Daoy (cell line): ENCODE results near the gene GPRC5C. TPM values are rescaled to one million over a fixed set of nuclear protein-coding genes. Genes with fewer than 3 reads are reported as not detected.
A peak's percentile ranks its signal among the peaks of the same experiment; 100 is the strongest.

ENCODE experiments used
- DNase-seq: peaks from one replicate; pipeline ENCODE4 v3.0.0-alpha.2; 2015; ENCODE audit warnings: low read depth
- total RNA-seq: library from RNA; depleted of rRNA; stranded (reverse); fragments of >200 nt; shearing (Covaris generic); gene quantifications from 2 replicates; pipeline ENCODE4 v1.2.3, GENCODE V29; 2014

Gene GPRC5C
- total RNA-seq, 1 experiment from 2014 or later: 39.3 TPM

GRCh38 chr17:74433421-74434121 is 1.7 kb downstream of the GPRC5C start:
- peak; percentile 73 for DNase-seq

DNA sequence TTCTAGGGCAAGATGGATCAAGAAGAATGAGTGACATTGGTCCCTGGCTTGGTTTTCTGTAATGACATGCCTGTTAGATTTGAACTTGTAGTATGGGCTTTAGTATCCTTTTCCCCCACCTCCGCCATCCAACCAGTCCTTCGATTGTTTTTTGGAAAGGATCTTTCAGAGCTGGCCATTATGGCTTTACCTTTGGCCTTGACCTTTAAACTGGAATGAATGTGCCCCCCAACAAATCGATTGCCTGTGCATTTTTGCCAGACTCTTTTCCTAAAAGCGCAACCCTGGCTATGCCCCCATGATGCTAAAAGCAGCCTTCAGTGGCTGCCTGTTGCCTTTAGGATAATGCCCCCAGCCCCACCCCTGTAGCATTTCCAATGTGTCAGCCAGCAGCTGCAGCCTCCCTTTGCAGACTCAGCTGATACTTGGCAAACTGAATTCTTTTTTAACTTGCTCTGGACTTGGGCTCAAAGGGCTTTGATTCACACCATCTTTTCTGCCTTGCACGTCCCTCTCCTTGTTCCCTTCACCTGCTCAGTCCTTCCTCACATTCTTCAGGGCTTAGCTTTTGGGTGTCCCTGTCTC is 4.0 kb downstream of the GPRC5C start:
- no peak for DNase-seq

DNA sequence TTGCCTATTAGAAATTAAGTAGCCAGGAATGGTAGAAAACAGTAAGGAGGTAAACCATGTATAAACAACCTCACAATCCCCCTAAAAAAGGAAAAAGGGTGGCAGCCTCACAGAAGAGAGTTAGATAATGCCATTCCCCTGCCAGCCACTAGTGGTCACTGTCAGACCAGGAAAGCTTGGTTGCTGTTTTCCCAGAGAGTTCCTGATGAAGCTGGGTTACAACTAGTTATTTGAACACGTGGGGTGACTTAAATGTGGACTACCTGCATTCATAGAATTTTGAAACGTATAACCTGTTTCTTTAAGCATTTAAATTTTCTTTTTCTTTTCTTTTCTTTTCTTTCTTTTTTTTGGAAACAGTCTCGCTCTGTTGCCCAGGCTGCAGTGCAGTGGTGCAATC is 5.8 kb downstream of the GPRC5C start:
- DNase-seq: no peak

- DNase-seq: no peak
Observed at GRCh38 chr17:74439691-74440567, 8.0 kb downstream of the GPRC5C start.

GRCh38 chr17:74441537-74441936 is 9.6 kb downstream of the GPRC5C start:
- no peak for DNase-seq

GRCh38 chr17:74442291-74442669 is 10.4 kb downstream of the GPRC5C start:
- no peak for DNase-seq

DNA sequence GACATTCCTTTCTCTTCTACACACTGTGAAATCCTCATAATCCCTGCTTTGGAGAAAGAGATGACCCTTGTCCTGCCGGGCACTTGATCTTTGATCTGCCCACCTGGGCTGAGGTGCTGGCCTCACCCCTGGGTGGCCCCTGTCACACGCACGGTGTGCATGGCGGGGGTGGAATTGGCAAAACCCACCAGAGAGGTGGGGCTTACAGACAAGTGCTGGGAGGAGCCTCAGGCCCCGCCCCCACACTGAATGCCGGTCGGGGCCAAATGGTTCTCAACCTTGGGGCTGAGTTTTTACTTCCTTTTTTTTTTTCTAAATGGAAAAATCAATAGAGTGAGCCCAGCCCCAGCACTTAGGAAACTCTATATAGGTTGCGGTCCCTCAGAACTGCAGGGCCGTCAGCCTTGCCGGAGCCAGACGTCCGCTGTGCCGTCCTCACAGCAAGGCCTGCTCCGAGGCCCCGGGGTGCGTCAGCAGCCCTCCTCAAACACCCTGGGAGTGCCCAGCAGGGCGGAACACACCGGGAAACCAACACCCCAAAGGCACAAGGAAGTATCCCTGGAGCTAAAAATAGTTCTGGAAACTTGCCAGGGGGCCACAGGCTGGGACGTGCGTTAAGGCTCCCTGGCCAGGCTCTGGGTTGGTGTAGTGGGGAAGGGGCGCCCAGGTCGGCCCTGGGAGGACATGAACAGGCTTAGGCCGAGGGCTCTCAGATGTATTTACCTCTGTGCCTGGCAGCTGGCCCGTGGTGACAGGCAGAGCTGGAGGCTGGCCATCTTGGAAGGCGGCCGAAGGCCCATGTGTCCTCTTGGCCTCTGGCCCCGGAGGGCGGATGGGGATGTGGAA is 11.0 kb downstream of the GPRC5C start:
- peak; percentile 67 for DNase-seq

- no peak for DNase-seq
Observed at GRCh38 chr17:74443516-74444296, 11.8 kb downstream of the GPRC5C start.

- no peak for DNase-seq
Observed at GRCh38 chr17:74444406-74444805, 12.5 kb downstream of the GPRC5C start.

DNA sequence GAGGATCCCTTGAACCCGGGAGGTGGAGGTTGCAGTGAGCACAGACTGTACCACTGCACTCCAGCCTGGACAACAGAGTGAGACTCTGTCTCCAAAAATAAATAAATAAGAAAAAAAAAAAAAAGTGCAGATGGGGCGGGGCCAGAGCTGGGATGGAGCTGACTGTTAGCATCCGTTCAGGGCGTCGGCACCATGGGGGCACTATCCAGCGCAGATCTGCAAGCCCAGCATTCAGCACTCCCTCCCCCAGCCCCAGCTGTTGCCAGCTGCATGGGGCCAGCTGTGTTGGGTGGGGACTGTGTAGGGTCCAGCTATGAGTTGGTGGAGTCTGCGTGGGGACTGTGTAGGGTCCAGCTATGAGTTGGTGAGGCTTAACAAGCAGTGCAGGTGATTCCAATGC is 13.3 kb downstream of the GPRC5C start:
- no peak for DNase-seq

GRCh38 chr17:74446551-74447500 is 14.9 kb downstream of the GPRC5C start:
- peak; percentile 33 for DNase-seq

DNA sequence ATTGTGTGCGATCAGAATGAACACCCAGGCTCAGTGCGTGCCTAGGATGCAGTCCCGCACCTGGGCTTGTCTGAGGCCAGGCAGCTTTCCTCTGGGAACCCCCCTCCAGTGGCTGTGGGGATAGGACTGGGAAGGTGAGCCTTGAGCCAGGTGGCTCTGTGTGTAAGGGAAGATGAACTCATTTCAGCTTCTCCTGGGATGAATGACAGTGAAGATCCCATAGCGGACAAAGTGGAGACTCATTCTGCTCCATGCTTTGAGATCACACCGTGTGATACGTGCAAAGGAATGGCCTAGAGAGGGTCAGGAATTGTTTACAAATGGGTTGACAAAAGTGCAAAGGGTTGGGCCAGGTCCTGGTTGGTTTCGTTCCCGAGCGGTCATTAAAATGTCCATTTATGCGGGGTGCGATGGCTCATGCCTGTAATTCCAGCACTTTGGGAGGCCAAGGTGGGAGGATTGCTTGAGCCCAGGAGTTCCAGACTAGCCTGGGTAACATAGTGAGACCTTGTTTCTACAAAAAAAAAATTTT is 15.8 kb downstream of the GPRC5C start:
- DNase-seq: no peak

DNA sequence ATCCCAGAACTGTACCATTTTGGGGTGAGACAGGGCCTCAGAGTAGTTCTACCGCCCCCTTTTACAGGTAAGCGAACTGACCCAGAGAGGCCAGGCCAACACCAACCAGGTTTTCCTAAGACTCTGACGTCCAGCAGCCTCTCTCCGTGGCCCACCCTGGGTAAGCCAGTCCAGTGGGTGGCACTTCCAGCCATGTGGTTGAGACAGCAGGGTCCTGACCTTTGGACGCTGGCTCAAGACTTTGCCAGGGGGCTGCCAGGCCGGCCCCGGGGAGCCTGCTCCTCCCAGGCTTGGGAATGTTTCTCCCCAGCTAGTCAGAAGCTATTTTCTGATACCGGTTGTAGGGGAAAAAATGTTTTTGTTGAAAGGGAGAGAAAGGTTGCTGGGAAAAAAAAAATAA is 16.9 kb downstream of the GPRC5C start:
- no peak for DNase-seq

DNA sequence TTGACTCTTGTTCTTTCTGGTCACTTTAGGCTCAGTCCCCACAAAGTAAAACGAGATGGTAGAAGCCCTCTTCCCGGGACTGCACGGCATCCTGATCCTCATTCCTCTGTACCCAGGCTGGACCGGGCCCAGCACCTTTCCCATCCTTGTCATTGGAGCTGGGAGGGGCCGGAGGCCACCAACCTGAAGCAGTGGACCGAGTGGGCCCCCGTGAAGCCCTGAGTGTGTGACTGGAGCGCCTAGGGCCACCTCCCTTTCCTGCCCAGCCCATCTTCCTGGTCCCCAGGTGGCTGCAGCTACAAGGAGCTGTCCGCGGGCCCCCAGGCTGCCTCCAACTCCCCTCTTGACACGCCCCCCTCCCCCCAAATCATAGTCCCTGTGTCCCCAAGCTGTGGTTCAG is 17.4 kb downstream of the GPRC5C start:
- no peak for DNase-seq

DNA sequence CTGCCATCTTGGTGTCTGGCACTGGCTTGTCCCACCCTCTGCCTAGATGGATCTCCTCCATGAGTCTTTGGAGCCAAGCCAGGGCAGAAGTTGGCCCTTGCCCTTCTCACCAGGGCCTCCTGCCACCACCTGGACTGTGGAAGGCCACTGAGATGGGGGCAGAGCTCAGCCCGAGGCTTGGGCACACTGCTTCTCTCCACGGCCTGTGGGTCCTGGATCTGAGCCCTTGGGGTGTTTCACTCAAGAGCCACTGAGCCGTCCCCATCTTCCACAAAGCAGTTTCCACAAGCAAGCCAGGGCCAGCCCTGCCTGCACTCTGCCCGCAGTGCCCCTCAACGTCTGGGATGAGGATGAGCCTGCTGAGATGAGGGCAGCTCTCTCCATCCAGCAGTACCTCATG is 17.9 kb downstream of the GPRC5C start:
- no peak for DNase-seq

GRCh38 chr17:74450231-74450630 is 18.3 kb downstream of the GPRC5C start:
- no peak for DNase-seq

DNA sequence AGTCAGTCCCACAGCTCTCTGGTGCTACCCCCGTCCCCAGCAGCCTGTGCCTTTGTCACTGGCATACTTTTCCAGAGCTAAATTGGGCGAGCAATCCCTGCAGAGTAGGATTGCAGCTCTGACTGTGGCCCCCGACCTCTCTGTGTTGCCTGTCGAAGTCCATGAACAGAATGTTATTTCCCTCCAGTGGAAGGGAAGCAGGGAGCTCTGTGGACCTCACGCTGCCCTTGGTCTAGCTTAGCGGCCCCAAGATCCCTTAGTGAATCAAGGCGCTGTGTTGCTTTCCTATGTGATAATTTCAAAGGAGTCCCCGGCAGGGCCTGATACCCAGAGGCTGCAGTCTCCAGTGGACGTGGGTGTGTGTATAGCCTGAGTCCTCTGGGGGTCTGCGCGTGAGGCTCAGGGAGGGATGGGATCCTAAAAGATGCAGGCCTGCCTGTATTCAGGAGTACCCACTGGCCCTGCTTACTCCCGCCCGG is 19.1 kb downstream of the GPRC5C start:
- no peak for DNase-seq

GRCh38 chr17:74451557-74451956 is 19.7 kb downstream of the GPRC5C start:
- DNase-seq: no peak

DNA sequence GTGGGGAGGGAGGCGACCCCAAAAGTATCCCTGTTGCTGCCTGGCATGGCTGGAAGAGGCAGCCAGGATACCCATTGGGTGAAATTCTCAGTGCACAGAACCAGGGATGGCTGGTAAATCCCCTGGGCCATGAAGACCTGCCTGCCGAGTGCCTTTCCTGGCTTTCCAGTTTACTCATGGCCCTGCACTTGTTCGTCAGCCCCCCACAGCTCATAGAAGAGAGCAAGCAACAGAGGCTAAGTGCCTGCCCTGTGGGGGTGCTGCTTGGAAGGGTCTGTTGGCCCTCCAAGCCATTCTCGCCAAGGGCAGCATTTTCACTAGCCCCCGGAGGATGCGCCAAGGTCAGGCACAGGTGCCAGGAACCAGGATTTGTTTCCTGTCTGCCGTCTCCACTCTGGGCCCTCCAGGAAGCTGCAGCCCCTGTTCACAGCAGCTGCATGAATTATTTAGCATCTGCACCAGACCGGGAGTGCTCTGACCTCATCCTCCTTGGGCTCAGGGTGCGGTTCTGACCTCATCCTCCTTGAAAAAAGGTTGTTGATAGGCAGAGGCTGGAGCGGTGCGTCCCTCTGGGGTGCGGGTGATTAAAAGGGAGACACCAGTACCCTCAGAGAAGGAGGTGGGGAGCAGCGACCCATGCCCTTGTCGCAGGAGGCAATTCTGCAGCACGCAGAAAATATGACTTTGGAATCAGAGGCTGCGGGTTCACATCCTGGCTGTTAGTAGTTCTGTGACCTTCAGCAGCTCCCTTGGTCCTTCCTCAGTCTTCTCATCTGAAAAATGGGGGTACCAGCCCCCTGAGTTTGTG is 20.3 kb downstream of the GPRC5C start:
- DNase-seq: peak; percentile 65
